Measurements from ENCODE around the gene XRCC4.

- TF ChIP-seq CTCF (IDR thresholded peaks at IDR 0.05) = no peak
- TF ChIP-seq PBX3 (IDR thresholded peaks at IDR 0.05) = no peak
- no peak for TF ChIP-seq TAF1 (IDR thresholded peaks at IDR 0.05; ENCODE audit: borderline replicate concordance, low read depth, low read length)
- TF ChIP-seq SIN3A (IDR thresholded peaks at IDR 0.05; ENCODE audit: borderline replicate concordance, low read depth, low read length) = no peak
- TF ChIP-seq POLR2AphosphoS5 (IDR thresholded peaks at IDR 0.05; ENCODE audit: low read depth, low read length) = no peak
- TF ChIP-seq NRF1 (IDR thresholded peaks at IDR 0.05; ENCODE audit: low read depth, low read length) = no peak
Measured at GRCh38 chr5:83281176-83281575, 203.8 kb downstream of the XRCC4 start.
